GM12874 (cell line): ENCODE results near the gene MN1.

ENCODE experiments used
- TF ChIP-seq, protein P1 (sequence below): IDR thresholded peaks from 2 replicates; pipeline ENCODE4 v1.5.1; 2011; ENCODE audit warnings: low read depth, mild to moderate bottlenecking, control low read depth, low read length, moderate library complexity; ENCODE audit not compliant: insufficient read depth

Gene MN1

DNA sequence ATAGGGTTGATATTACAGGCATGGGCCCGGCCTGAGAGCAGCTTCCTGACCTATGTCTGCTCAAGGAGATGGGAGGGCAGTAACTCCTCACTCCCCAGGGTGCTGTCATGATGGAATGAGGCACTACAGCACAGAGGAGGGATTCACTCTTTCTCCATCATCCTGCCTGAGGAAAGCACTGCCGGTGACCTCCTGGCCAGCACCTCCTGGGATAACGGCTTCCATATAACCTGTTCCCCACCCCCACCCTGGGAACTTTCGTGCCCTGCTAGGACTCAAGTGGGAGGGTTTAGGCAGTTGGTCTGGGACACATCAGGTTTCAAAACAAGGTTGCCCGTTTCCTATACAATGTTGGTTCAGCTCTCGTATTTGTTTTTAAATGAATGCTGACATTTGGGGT lies 42.7 kb upstream of the MN1 start:
- TF ChIP-seq, protein P1, sequence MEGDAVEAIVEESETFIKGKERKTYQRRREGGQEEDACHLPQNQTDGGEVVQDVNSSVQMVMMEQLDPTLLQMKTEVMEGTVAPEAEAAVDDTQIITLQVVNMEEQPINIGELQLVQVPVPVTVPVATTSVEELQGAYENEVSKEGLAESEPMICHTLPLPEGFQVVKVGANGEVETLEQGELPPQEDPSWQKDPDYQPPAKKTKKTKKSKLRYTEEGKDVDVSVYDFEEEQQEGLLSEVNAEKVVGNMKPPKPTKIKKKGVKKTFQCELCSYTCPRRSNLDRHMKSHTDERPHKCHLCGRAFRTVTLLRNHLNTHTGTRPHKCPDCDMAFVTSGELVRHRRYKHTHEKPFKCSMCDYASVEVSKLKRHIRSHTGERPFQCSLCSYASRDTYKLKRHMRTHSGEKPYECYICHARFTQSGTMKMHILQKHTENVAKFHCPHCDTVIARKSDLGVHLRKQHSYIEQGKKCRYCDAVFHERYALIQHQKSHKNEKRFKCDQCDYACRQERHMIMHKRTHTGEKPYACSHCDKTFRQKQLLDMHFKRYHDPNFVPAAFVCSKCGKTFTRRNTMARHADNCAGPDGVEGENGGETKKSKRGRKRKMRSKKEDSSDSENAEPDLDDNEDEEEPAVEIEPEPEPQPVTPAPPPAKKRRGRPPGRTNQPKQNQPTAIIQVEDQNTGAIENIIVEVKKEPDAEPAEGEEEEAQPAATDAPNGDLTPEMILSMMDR: no peak

DNA sequence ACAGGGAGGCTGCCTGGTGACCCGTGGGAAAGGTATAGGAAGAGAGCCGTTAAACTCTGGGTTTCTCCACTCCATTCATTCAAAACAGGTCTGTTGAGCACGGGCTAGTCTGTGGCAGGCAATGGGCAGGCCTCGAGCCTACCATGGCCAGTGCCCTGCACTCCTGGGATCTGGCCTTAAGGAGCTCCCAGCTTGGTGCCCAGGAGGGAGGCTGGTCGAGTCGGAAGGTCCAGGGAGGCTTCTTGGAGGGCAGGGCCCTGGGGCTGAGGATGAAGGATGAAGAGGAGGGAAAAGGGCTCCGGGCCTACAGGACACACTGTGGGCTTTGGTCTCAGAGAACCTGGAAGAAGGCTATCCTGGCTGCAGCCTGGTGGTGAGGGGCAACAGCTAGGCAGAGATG lies 41.9 kb upstream of the MN1 start:
- TF ChIP-seq, protein P1: no peak

DNA sequence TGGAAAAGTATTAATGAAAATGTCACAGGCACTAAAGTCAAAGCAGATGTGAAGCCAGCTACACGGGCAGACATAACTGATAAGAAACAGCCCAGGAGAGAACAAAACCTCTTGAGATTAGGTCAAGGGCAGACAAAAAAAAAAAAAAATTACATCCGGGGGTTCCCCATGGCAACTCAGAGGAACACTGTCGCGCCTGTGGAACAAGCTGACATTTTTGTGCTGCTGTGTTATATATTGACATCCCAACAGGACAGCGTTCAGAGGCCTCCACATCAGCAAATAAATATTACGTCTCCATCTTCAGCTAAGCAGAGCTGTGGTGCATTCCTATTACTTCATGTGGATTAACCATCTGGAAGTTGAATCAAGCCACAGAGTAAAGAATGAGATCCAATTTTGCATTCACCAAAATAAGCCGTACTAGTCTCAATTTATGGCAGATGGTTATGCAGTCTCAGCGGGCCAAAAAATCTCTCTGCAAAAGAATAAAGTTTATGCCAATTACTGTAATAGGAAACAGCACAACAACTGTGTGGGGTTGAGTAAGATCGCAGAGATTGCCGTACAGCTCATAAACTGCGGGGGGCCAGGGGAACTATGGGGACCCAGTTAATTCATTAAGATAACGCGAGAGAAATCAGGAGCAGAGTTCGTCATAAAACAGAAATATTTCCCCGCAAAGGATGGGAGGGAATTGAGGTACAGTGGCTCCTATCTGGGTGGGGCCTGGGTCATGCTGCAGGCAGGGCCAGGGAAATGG lies 41.3 kb upstream of the MN1 start:
- TF ChIP-seq, protein P1: no peak

DNA sequence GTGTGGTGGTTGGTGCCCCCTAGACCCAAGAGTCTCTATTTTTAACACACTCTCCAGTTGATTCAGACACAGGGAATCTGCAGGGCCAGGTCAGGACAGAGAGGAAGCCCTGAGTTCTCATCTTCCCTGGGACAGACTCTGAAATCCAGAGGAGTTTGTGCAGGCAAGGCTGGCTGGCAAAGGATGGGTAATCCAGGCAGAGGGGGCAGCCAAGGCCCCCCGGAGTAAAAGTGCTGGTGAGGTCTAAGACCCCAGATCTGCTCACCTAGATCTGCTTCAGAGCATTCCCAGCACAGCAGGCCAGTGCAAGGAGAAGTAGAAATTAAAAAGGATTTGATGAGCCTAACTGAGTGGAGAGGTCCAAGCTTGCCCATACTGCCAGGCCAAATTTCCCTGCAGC lies 40.6 kb upstream of the MN1 start:
- TF ChIP-seq, protein P1: no peak

DNA sequence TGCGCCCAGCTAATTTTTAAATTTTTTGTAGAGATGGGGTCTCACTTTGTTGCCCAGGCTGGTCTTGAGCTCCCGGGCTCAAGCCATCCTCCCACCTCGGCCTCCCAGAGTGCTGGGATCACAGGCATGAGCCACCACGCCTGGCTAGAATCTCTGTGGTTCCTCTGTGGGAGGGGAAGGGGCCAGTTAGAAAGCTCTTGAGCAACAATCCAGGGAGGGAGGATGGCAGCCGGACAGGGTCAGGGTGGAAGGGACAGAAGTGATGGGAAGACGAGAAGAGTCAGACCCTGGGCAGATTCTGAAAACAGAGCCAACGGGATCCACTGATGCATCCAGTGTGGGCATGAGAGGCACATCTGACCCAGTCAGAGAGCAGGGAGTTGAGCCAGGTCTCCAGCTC lies 38.9 kb upstream of the MN1 start:
- TF ChIP-seq, protein P1: no peak

DNA sequence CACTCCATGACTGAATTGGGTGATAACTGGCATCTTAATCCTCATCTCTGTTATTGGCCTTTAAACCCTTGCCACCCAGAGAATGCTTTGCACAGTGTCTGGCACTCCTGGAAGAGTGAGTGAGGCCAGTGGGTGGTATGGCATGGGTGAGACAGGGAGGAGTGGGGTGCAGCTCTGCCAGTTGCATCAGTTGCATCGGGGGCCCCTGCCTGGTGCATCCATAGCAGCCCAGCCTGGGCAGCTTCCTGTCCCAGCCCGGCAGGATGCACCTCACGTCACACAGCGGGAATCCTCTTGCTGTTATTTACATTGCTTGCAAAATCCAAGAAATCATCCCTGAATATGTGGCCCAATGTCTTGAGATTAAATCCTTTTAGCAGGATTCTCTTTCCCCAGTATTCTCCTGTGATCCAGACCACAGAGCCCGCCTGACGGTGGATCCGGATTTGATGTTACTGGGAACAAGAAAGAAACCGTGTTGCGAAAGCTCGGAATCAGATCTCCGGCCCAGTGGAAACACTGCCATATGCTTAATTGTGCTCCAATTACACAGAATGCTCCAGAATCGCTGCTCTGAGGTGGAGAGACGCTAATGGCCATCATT lies 37.6 kb upstream of the MN1 start:
- TF ChIP-seq, protein P1: no peak

DNA sequence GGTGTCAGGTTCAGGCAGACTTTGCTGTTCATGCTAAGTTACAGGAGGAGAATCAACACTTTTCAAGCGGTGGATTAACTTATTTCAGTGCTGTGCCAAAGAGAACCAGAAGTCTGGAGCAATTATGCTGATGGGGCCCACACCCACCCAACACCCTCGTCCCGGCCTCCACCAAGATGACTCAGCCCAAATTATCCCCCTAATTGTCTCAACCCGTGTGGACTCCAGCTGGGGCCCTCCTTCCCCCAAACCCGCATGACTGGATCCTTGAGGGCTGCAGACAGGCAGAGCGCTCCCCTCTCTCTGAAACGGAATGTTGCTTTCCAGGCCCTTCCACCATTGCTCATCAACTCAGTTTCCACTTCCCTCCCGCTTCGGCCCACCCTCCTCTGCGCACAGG lies 34.6 kb upstream of the MN1 start:
- TF ChIP-seq, protein P1: no peak
